ENCODE measurements around the gene SPATA9. TPM values are rescaled to one million over a fixed set of nuclear protein-coding genes. Genes with fewer than 3 reads are reported as not detected.

SPATA9 gene
- total and polyA plus RNA-seq, 4 donors: 0.28 to 0.49 TPM; not detected in 2

- DNase-seq (ENCODE audit: low spot score): peak; percentile 84
- no peaks in the 10 kb centered on the region for H3K27me3 ChIP-seq (ENCODE audit: control insufficient read depth in 4 of 4, insufficient read depth in 4 of 4, low read length in 3 of 4)
- no peaks in the 10 kb centered on the region for H3K9me3 ChIP-seq (ENCODE audit: control insufficient read depth in 4 of 4, low read length in 3 of 4)
- peaks cover 0 to 2% (median 0%) of the 10 kb centered on the region in 4 donors for H3K36me3 ChIP-seq (ENCODE audit: control insufficient read depth in 4 of 4, insufficient read depth in 3 of 4, low read depth in 1 of 4, low read length in 3 of 4)
- H3K4me1 ChIP-seq (ENCODE audit: control insufficient read depth in 4 of 4, insufficient read depth in 4 of 4, low read length in 3 of 4): peaks cover 11 to 39% (median 33%) of the 10 kb centered on the region in 4 donors
- H3K9ac ChIP-seq (ENCODE audit: low read depth in 1 of 2, low read length in 2 of 2): peak within 1 kb of the TSS; percentile 93 to 96
- under 1% methylated on average over 78 of the region's 78 CpGs for WGBS
- H3K27ac ChIP-seq (ENCODE audit: low read depth in 1 of 2, low read length in 2 of 2): peak within 1 kb of the TSS; percentile 94 to 97
- no peak for TF ChIP-seq GABPA (IDR thresholded peaks at IDR 0.05 in 1 of 2, conservative IDR thresholded peaks at IDR 0.05 in 1 of 2)
- TF ChIP-seq SP1 (IDR thresholded peaks at IDR 0.05): peak; percentile 67
- TF ChIP-seq NR2F2 (IDR thresholded peaks at IDR 0.05): peak; percentile 9
- peak; percentile 69 for TF ChIP-seq RXRA (IDR thresholded peaks at IDR 0.05)
- peak; percentile 5 to 40 for TF ChIP-seq HNF4A (conservative IDR thresholded peaks at IDR 0.05)
- peak; percentile 64 for TF ChIP-seq YY1 (IDR thresholded peaks at IDR 0.05)
- TF ChIP-seq MAX (IDR thresholded peaks at IDR 0.05): peak; percentile 37
- no peak for TF ChIP-seq ZBTB33 (IDR thresholded peaks at IDR 0.05)
- no peak for TF ChIP-seq CTCF (IDR thresholded peaks at IDR 0.05; ENCODE audit: low read depth, low read length, missing input control)
- no peak for TF ChIP-seq FOXA1 (IDR thresholded peaks at IDR 0.05)
- TF ChIP-seq HNF4G (IDR thresholded peaks at IDR 0.05): no peak
- peak in 1 of 2 donors; percentile 9 for TF ChIP-seq JUND (IDR thresholded peaks at IDR 0.05)
- peak; percentile 19 to 48 for TF ChIP-seq RAD21 (IDR thresholded peaks at IDR 0.05)
- no peak for TF ChIP-seq ATF3 (IDR thresholded peaks at IDR 0.05)
- TF ChIP-seq TAF1 (conservative IDR thresholded peaks at IDR 0.05): peak; percentile 54
- TF ChIP-seq FOXA2 (IDR thresholded peaks at IDR 0.05): peak; percentile 60
- TF ChIP-seq REST (IDR thresholded peaks at IDR 0.05): peak; percentile 57
- H3K4me3 ChIP-seq (ENCODE audit: low read depth in 1 of 3, low read length in 3 of 3): peak within 1 kb of the TSS; percentile 93 to 98 (median 97)
Observed at GRCh38 chr5:95730730-95731570, 48.2 kb upstream of the SPATA9 start, which contains the start of gene RHOBTB3. TSS of gene RHOBTB3 (plus strand) at chr5:95731336. CDS start at chr5:95731683, 347 bp downstream.

Measured in liver (tissue), 9 donors.